Transverse colon (tissue), 4 donors: Measurements from ENCODE around the gene GTF2IRD1. TPM values are rescaled to one million over a fixed set of nuclear protein-coding genes. Genes with fewer than 3 reads are reported as not detected.

Source experiments
- DNase-seq: peaks from one replicate; pipeline ENCODE4 v3.0.0-alpha.2; 2019
- H3K27ac ChIP-seq, 4 donors: fragments of 200-600 bp; sonication (generic); 2 replicates each; pipeline ENCODE4 v1.5.1; 2016 to 2018; ENCODE audit warnings: inconsistent platforms in 4 of 4
- H3K27me3 ChIP-seq: fragments of 200-600 bp; sonication (generic); 2 replicates; pipeline ENCODE4 v1.5.1; 2017; ENCODE audit warnings: inconsistent platforms
- H3K36me3 ChIP-seq, 4 donors: fragments of 200-600 bp; sonication (generic); 2 replicates each; pipeline ENCODE4 v1.5.1; 2017 to 2019; ENCODE audit warnings: inconsistent platforms in 4 of 4
- H3K4me1 ChIP-seq, 4 donors: fragments of 200-600 bp; sonication (generic); 2 replicates each; pipeline ENCODE4 v1.5.1; 2017 to 2020; ENCODE audit warnings: inconsistent platforms in 4 of 4
- H3K4me3 ChIP-seq, 4 donors: fragments of 200-600 bp; sonication (generic); 1 replicate in 1 of 4; 2 replicates in 3 of 4; pipeline versions ENCODE4 v1.5.1 to v1.6.1; 2017 to 2019; ENCODE audit warnings: inconsistent platforms in 4 of 4
- H3K9me3 ChIP-seq, 2 donors: fragments of 200-600 bp; sonication (generic); 2 replicates each; pipeline ENCODE4 v1.5.1; 2017 to 2019; ENCODE audit warnings: inconsistent platforms in 2 of 2
- EP300 ChIP-seq: sonication (generic); formaldehyde crosslinking; IDR thresholded peaks from one replicate; pipeline ENCODE4 v1.6.1; 2017; ENCODE audit warnings: antibody characterized with exemption, low read depth
- POLR2A ChIP-seq: fragments of 450-650 bp; IDR thresholded peaks from one replicate; pipeline ENCODE4 v1.6.1; 2016; ENCODE audit warnings: antibody characterized with exemption, mild to moderate bottlenecking, moderate library complexity
- POLR2AphosphoS5 ChIP-seq, 3 donors: sonication (generic); formaldehyde crosslinking; IDR thresholded peaks; one replicate each; pipeline ENCODE4 v1.6.1; 2016; ENCODE audit warnings: antibody characterized with exemption in 3 of 3
- WGBS, 2 donors: methylation state at CpG; one replicate each; pipeline ENCODE4 v1.1.5; 2018; ENCODE audit warnings: low coverage in 1 of 2; 5-methylcytosine and 5-hydroxymethylcytosine counted together
- in situ Hi-C, 4 donors: fragments of 200-750 bp; cut with MboI; loops; one replicate each; pipeline versions ENCODE4 v1.15.0 to v1.15.1; 2017; ENCODE audit warnings: low sequenced_read_pairs in 3 of 4, low pct_ligation_motif_present in 1 of 4, low pct_unique_long_range_greater_than_20kb in 1 of 4
- intact Hi-C: fragments of 100-400 bp; cut with DNase I; formaldehyde crosslinking; loops from one replicate; pipeline ENCODE4 v1.15.1; 2023; ENCODE audit warnings: low total_unique reads
- total RNA-seq, 4 donors: library from RNA; depleted of rRNA; stranded (reverse); fragments of >200 nt; gene quantifications; one replicate each; pipeline ENCODE4 v1.1.0, GENCODE V29; 2016
- TF ChIP-seq, protein P1 (sequence below), 5 experiments: fragments of 200-600 bp in 3 of 5; fragments of 450-650 bp in 2 of 5; sonication (generic) in 3 of 5; IDR thresholded peaks; 1 replicate in 2 of 5; 2 replicates in 3 of 5; pipeline ENCODE4 v1.5.1; 2016 to 2017; ENCODE audit warnings: antibody characterized with exemption in 5 of 5, inconsistent platforms in 3 of 5, mild to moderate bottlenecking in 2 of 5, moderate library complexity in 1 of 5

GTF2IRD1 gene
- total RNA-seq, 4 donors from 2014 or later: 4.6 to 22.4 (median 14.7) TPM

GRCh38 chr7:74573512-74573911 is 119.8 kb downstream of the GTF2IRD1 start:
- no peaks in the 10 kb centered on the region for H3K36me3 ChIP-seq
- DNase-seq: no peak
- intact Hi-C loops (no loop called here), in situ Hi-C loops (loop anchor here in 1 of 4 donors (25.0 kb wide), 1 partner anchor 136 kb away; no protein-coding TSS in a partner anchor)
- H3K9me3 ChIP-seq: no peaks in the 10 kb centered on the region
- H3K4me3 ChIP-seq: no peak overlapping the region
- 76 to 100% methylated on average over 1 to 8 of the region's 8 CpGs for WGBS, 2 donors
- H3K4me1 ChIP-seq: peaks cover 0 to 20% (median 6%) of the 10 kb centered on the region in 4 donors
- H3K27me3 ChIP-seq: no peaks in the 10 kb centered on the region
- no peak for TF ChIP-seq POLR2A
- TF ChIP-seq, protein P1, sequence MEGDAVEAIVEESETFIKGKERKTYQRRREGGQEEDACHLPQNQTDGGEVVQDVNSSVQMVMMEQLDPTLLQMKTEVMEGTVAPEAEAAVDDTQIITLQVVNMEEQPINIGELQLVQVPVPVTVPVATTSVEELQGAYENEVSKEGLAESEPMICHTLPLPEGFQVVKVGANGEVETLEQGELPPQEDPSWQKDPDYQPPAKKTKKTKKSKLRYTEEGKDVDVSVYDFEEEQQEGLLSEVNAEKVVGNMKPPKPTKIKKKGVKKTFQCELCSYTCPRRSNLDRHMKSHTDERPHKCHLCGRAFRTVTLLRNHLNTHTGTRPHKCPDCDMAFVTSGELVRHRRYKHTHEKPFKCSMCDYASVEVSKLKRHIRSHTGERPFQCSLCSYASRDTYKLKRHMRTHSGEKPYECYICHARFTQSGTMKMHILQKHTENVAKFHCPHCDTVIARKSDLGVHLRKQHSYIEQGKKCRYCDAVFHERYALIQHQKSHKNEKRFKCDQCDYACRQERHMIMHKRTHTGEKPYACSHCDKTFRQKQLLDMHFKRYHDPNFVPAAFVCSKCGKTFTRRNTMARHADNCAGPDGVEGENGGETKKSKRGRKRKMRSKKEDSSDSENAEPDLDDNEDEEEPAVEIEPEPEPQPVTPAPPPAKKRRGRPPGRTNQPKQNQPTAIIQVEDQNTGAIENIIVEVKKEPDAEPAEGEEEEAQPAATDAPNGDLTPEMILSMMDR (IDR thresholded peaks at IDR 0.05): no peak
- no peak for TF ChIP-seq POLR2AphosphoS5 (IDR thresholded peaks at IDR 0.05)
- TF ChIP-seq EP300: no peak
- no peak overlapping the region for H3K27ac ChIP-seq

GRCh38 chr7:74575083-74575784 is 121.5 kb downstream of the GTF2IRD1 start:
- Histone ChIP-seq H3K4me1 (peaks cover 4 to 37% (median 20%) of the 10 kb centered on the region in 4 donors), H3K9me3 (no peaks in the 10 kb centered on the region), H3K27ac (no peak overlapping the region), H3K27me3 (no peaks in the 10 kb centered on the region), H3K4me3 (no peak overlapping the region), H3K36me3 (no peaks in the 10 kb centered on the region)
- DNase-seq: peak; percentile 51
- intact Hi-C loops (no loop called here), in situ Hi-C loops (no loop called here)
- TF ChIP-seq POLR2A: no peak
- no peak for TF ChIP-seq POLR2AphosphoS5 (IDR thresholded peaks at IDR 0.05)
- TF ChIP-seq, protein P1 (IDR thresholded peaks at IDR 0.05): no peak
- no peak for TF ChIP-seq EP300
- 77 to 83% methylated on average over 9 to 11 of the region's 11 CpGs for WGBS, 2 donors

DNA sequence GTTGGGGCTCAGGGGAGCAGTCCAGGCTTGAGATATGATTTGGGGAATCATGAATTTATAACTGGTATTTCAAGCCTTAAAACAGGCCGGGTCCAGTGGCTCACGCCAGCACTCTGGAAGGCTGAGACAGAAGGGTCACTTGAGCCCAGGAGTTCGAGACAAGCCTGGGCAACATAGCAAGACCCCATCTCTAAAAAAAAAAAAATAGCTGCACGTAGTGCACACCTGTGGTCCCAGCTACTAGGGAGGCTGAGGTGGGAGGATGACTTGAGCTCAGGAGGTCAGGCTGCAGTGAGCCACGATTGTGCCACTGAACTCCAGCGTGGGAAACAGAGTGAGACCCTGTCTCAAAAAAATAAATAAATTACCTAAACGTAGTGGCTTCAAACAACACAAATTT is 122.1 kb downstream of the GTF2IRD1 start:
- intact Hi-C loops (loop anchor here (2.0 kb wide), 1 partner anchor 69 kb away; no protein-coding TSS in a partner anchor), in situ Hi-C loops (no loop called here)
- no peak overlapping the region for H3K27ac ChIP-seq
- 78 to 100% methylated on average over 6 to 7 of the region's 7 CpGs for WGBS, 2 donors
- H3K4me1 ChIP-seq: peaks cover 8 to 43% (median 26%) of the 10 kb centered on the region in 4 donors
- no peaks in the 10 kb centered on the region for H3K36me3 ChIP-seq
- H3K4me3 ChIP-seq: no peak overlapping the region
- no peak for DNase-seq
- H3K27me3 ChIP-seq: no peaks in the 10 kb centered on the region
- H3K9me3 ChIP-seq: no peaks in the 10 kb centered on the region
- no peak for TF ChIP-seq POLR2AphosphoS5 (IDR thresholded peaks at IDR 0.05)
- no peak for TF ChIP-seq EP300
- TF ChIP-seq POLR2A: no peak
- TF ChIP-seq, protein P1 (IDR thresholded peaks at IDR 0.05): no peak

- H3K27ac ChIP-seq: peak overlapping the region; percentile 78 to 82 (median 78)
- H3K4me1 ChIP-seq: peaks cover 10 to 46% (median 27%) of the 10 kb centered on the region in 4 donors
- H3K36me3 ChIP-seq: no peaks in the 10 kb centered on the region
- TF ChIP-seq, protein P1 (IDR thresholded peaks at IDR 0.05): no peak
- TF ChIP-seq POLR2AphosphoS5 (IDR thresholded peaks at IDR 0.05) (peak in 2 of 3 donors; percentile 55 to 58), POLR2A (peak; percentile 55), EP300 (no peak)
- 38% methylated on average over 3 to 22 of the region's 22 CpGs for WGBS, 2 donors
- no peaks in the 10 kb centered on the region for H3K9me3 ChIP-seq
- DNase-seq: peak; percentile 85
- H3K27me3 ChIP-seq: no peaks in the 10 kb centered on the region
- no peak overlapping the region for H3K4me3 ChIP-seq
- in situ Hi-C loops (no loop called here), intact Hi-C loops (loop anchor here (5.0 kb wide), 1 partner anchor 1058 kb away; the partner anchor contains the start of gene BAZ1B)
Measured at GRCh38 chr7:74579800-74580685, 126.3 kb downstream of the GTF2IRD1 start.
